ENCODE results near the gene UMODL1. TPM values are rescaled to one million over a fixed set of nuclear protein-coding genes. Genes with fewer than 3 reads are reported as not detected.

Gene UMODL1
- total and polyA plus RNA-seq, 2 of the 13 experiments (the other 11 are each of a cell fraction or from before 2014, with no cell fraction given) = not detected

DNA sequence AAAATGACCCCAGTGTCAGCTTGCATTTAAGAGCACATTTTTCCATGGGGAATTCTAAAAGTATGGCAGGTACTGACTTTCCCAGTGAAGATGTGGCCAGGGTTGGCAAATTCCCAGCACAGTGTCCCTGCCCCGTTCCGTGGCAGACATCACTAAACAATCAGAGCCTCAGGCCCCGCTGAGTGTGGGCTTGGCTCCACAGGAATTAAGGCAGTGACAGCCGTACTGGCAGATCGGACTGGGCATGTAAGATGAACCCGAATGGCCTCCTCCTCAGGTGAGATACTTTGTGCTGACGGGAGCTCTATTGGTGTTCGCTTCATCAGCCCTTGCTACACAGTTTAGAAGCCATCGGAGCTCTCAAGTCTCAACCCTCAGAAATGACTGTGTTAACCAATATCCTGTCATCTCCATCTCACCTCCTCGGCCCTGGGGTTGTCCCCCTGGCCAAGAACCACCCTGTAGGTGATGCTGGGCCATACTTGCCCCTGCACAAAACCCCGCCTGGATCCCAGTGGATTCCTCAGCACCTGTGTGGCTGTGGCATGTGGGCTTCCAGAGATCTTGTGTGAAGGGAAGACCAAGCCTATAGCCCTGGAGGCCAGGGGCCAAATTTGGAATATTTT is 118.9 kb downstream of the UMODL1 start (continued):
- TF ChIP-seq, protein P1, sequence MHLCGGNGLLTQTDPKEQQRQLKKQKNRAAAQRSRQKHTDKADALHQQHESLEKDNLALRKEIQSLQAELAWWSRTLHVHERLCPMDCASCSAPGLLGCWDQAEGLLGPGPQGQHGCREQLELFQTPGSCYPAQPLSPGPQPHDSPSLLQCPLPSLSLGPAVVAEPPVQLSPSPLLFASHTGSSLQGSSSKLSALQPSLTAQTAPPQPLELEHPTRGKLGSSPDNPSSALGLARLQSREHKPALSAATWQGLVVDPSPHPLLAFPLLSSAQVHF (CRISPR knock-in tag; IDR thresholded peaks at IDR 0.05) = no peak
- TF ChIP-seq ZNF616 (CRISPR knock-in tag; IDR thresholded peaks at IDR 0.05; ENCODE audit: low read depth) (no peak), ZNF75D (CRISPR knock-in tag; IDR thresholded peaks at IDR 0.05; ENCODE audit: borderline replicate concordance) (no peak)
- TF ChIP-seq, protein P2, sequence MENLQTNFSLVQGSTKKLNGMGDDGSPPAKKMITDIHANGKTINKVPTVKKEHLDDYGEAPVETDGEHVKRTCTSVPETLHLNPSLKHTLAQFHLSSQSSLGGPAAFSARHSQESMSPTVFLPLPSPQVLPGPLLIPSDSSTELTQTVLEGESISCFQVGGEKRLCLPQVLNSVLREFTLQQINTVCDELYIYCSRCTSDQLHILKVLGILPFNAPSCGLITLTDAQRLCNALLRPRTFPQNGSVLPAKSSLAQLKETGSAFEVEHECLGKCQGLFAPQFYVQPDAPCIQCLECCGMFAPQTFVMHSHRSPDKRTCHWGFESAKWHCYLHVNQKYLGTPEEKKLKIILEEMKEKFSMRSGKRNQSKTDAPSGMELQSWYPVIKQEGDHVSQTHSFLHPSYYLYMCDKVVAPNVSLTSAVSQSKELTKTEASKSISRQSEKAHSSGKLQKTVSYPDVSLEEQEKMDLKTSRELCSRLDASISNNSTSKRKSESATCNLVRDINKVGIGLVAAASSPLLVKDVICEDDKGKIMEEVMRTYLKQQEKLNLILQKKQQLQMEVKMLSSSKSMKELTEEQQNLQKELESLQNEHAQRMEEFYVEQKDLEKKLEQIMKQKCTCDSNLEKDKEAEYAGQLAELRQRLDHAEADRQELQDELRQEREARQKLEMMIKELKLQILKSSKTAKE (CRISPR knock-in tag; IDR thresholded peaks at IDR 0.05; ENCODE audit: borderline replicate concordance) = no peak

DNA sequence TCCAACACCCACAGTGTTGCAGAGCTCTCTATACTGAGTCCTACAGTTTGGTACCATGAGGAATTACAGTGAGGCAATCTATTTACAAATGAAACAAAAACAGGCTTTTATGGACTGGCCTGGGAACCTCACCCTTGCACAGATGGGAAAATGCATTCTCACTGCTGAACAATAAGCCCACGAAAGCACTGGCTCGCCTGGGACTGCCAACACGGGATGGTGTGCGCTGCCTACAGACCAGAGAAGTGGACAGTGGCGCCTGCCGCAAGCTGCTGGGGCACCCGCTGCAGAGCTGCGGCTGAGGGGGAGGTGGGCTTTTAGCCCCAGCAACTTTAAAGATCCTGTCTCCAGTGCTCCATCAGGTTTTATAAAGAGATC is 119.4 kb downstream of the UMODL1 start:
- no peaks in the 10 kb centered on the region for H3K36me3 ChIP-seq (replicated peaks in 1 of 2; ENCODE audit: control insufficient read depth in 1 of 2, insufficient read depth in 2 of 2, low read length in 2 of 2)
- no peak for DNase-seq (ENCODE audit: low spot score)
- peaks cover 3 to 30% of the 10 kb centered on the region in 2 experiments; a peak in 4 of 5 replicates for H3K27me3 ChIP-seq (ENCODE audit: control insufficient read depth in 1 of 2, insufficient read depth in 2 of 2, low read length in 2 of 2)
- no peak overlapping the region for H2AFZ ChIP-seq (ENCODE audit: low read length)
- 20% methylated on average over 1 of the region's 8 CpGs for WGBS (ENCODE audit: low lambda C conversion rate)
- BruUV-seq (replicated peaks) = no TSS peak
- no peaks in the 10 kb centered on the region for H3K79me2 ChIP-seq (ENCODE audit: insufficient read depth, low read length)
- in situ Hi-C loops (cut with HindIII; ENCODE audit: extremely low pct_ligation_motif_present, low pct_unique_long_range_greater_than_20kb) = no loop called here
- no peaks in the 10 kb centered on the region for H3K9me3 ChIP-seq (ENCODE audit: low read length)
- H3K4me2 ChIP-seq (ENCODE audit: low read depth, low read length) = no peak overlapping the region
- ATAC-seq = no peak
- no peak for FAIRE-seq
- CTCF ChIA-PET (ENCODE audit: low intra/inter-chr PET ratio, low total read pairs) = no interaction called here
- intact Hi-C loops (cut with micrococcal nuclease; ENCODE audit: unreplicated experiment) = no loop called here
- no peaks in the 10 kb centered on the region for H4K20me1 ChIP-seq (ENCODE audit: insufficient read depth, low read length)
- no peak overlapping the region for H3K4me3 ChIP-seq (replicated peaks in 1 of 3; ENCODE audit: insufficient read depth in 1 of 3, low read depth in 2 of 3, low read length in 3 of 3)
- no peak overlapping the region for H3K27ac ChIP-seq (ENCODE audit: extremely low read length, insufficient read depth, low read length)
- POLR2A ChIA-PET = no interaction called here
- no peak overlapping the region for H3K9ac ChIP-seq (ENCODE audit: insufficient read depth, low read depth, low read length)
- H3K4me1 ChIP-seq (ENCODE audit: insufficient read depth, low read length) = no peaks in the 10 kb centered on the region
- TF ChIP-seq WIZ (CRISPR knock-in tag; IDR thresholded peaks at IDR 0.05) = no peak
- TF ChIP-seq ZNF678 (CRISPR knock-in tag; IDR thresholded peaks at IDR 0.05) = no peak
- TF ChIP-seq KLF6 (CRISPR knock-in tag; IDR thresholded peaks at IDR 0.05) = no peak
- TF ChIP-seq PHB2 (IDR thresholded peaks at IDR 0.05; ENCODE audit: partially characterized antibody) = no peak
- TF ChIP-seq CBX2 (IDR thresholded peaks at IDR 0.05; ENCODE audit: low read depth, low read length) = no peak
- no peak for TF ChIP-seq CBX2 (CRISPR knock-in tag; IDR thresholded peaks at IDR 0.05; ENCODE audit: low read depth)
- TF ChIP-seq, protein P3, sequence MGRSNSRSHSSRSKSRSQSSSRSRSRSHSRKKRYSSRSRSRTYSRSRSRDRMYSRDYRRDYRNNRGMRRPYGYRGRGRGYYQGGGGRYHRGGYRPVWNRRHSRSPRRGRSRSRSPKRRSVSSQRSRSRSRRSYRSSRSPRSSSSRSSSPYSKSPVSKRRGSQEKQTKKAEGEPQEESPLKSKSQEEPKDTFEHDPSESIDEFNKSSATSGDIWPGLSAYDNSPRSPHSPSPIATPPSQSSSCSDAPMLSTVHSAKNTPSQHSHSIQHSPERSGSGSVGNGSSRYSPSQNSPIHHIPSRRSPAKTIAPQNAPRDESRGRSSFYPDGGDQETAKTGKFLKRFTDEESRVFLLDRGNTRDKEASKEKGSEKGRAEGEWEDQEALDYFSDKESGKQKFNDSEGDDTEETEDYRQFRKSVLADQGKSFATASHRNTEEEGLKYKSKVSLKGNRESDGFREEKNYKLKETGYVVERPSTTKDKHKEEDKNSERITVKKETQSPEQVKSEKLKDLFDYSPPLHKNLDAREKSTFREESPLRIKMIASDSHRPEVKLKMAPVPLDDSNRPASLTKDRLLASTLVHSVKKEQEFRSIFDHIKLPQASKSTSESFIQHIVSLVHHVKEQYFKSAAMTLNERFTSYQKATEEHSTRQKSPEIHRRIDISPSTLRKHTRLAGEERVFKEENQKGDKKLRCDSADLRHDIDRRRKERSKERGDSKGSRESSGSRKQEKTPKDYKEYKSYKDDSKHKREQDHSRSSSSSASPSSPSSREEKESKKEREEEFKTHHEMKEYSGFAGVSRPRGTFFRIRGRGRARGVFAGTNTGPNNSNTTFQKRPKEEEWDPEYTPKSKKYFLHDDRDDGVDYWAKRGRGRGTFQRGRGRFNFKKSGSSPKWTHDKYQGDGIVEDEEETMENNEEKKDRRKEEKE (IDR thresholded peaks at IDR 0.05) = no peak
- TF ChIP-seq SOX13 (IDR thresholded peaks at IDR 0.05) = no peak
- TF ChIP-seq SOX13 (CRISPR knock-in tag; conservative IDR thresholded peaks at IDR 0.05 in 1 of 2, IDR thresholded peaks at IDR 0.05 in 1 of 2) = no peak
- no peak for TF ChIP-seq ZNF768 (CRISPR knock-in tag; IDR thresholded peaks at IDR 0.05)
- TF ChIP-seq, protein P4, sequence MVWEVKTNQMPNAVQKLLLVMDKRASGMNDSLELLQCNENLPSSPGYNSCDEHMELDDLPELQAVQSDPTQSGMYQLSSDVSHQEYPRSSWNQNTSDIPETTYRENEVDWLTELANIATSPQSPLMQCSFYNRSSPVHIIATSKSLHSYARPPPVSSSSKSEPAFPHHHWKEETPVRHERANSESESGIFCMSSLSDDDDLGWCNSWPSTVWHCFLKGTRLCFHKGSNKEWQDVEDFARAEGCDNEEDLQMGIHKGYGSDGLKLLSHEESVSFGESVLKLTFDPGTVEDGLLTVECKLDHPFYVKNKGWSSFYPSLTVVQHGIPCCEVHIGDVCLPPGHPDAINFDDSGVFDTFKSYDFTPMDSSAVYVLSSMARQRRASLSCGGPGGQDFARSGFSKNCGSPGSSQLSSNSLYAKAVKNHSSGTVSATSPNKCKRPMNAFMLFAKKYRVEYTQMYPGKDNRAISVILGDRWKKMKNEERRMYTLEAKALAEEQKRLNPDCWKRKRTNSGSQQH (CRISPR knock-in tag; IDR thresholded peaks at IDR 0.05; ENCODE audit: low read depth) = no peak
- TF ChIP-seq SAFB2 (CRISPR knock-in tag; IDR thresholded peaks at IDR 0.05; ENCODE audit: borderline replicate concordance, low read depth) = no peak
- no peak for TF ChIP-seq HMGA1 (CRISPR knock-in tag; conservative IDR thresholded peaks at IDR 0.05)
- no peak for TF ChIP-seq SRSF1 (optimal IDR thresholded peaks at IDR 0.05; ENCODE audit: low read depth, low read length)
